ENCODE data around the gene MRPL23. TPM values are rescaled to one million over a fixed set of nuclear protein-coding genes. Genes with fewer than 3 reads are reported as not detected.

MRPL23 gene
- total RNA-seq, 1 experiment from 2014 or later: 232 TPM

DNA sequence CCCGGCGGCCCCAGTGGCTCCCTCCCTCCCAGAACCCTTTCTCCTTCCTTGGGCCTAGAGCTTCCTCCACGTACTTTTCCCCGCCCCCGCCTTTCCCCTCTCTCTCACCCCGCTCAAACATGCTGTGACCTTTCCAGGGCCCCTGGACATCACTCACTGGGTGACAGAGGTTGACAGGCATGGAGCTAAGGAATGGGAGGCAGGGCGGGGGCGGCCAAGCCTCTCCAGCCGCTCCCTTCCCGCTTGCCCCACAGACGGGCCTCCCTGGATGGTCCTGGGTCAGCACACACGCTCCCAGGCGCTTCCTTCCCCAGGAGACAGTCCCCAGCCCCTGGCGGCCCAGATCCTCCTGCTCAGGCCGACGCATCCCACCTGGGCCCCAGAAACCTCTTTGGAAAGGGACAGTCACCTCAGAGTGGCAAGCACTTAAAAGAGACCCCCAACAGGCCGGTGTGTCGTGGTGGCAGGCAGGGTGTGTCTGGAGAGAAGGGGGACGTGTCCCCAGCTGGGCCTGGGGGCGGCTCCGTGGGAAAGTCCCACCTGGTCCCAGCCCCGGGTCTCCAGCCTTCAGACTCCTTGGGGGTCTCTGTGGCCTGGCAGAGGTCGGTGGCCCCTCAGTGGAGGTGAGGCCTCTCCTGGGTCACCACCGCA is 41.7 kb downstream of the MRPL23 start:
- no peak overlapping the region for H3K4me2 ChIP-seq (ENCODE audit: low read length)
- H3K27me3 ChIP-seq (ENCODE audit: low read length): no peaks in the 10 kb centered on the region
- no peaks in the 10 kb centered on the region for H3F3A ChIP-seq (ENCODE audit: low read length, unreplicated experiment)
- intact Hi-C loops (cut with micrococcal nuclease): no loop called here
- ATAC-seq (no peak), DNase-seq (no peak)
- ChIA-PET CTCF (no interaction called here), POLR2A (ENCODE audit: unreplicated experiment) (no interaction called here)
- no peaks in the 10 kb centered on the region for H3K79me2 ChIP-seq (ENCODE audit: low read length)
- TF ChIP-seq EZH2phosphoT487 (IDR thresholded peaks at IDR 0.05; ENCODE audit: borderline replicate concordance, low read length): no peak
- H3K4me1 ChIP-seq (ENCODE audit: insufficient read depth, low read length): no peaks in the 10 kb centered on the region
- H3K36me3 ChIP-seq (ENCODE audit: low read depth, low read length): no peaks in the 10 kb centered on the region
- no peaks in the 10 kb centered on the region for H3K9me3 ChIP-seq (ENCODE audit: low read length)
- H3K9me2 ChIP-seq (replicated peaks; ENCODE audit: low read length): no peaks in the 10 kb centered on the region
- H3K27ac ChIP-seq (ENCODE audit: low read length): no peak overlapping the region
- H2AFZ ChIP-seq (ENCODE audit: low read length): no peak overlapping the region
- H4K20me1 ChIP-seq (ENCODE audit: low read length): no peaks in the 10 kb centered on the region
- H3K9ac ChIP-seq (ENCODE audit: low read length): no peak overlapping the region
- no TSS peak for BruUV-seq (replicated peaks)
- H3K4me3 ChIP-seq (ENCODE audit: low read length): no peak overlapping the region

DNA sequence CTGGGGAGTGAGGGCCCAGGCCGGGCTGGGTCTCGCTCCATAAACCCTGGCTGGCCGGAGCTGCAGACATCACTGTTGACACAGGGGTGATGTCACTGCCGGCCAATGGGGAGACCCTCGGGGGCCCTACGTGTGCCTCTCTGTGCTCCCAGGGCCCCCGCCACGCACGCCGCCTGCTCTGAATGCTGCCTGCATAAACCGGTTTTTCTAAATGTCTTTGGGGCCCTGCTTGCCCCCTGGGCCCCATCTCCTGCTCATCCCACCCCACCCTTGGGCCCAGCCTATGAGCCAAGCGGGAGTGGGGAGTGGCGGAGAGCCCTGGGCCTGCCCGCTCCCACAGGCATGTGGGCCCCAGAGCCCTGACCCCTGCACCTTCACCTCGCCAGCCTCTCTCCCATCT is 42.8 kb downstream of the MRPL23 start:
- Histone ChIP-seq H3K4me3 (ENCODE audit: low read length) (no peak overlapping the region), H3K4me1 (ENCODE audit: insufficient read depth, low read length) (no peaks in the 10 kb centered on the region), H3K27me3 (ENCODE audit: low read length) (no peaks in the 10 kb centered on the region), H4K20me1 (ENCODE audit: low read length) (no peaks in the 10 kb centered on the region), H3F3A (ENCODE audit: low read length, unreplicated experiment) (no peaks in the 10 kb centered on the region), H3K27ac (ENCODE audit: low read length) (no peak overlapping the region), H3K9ac (ENCODE audit: low read length) (no peak overlapping the region), H2AFZ (ENCODE audit: low read length) (no peak overlapping the region), H3K9me3 (ENCODE audit: low read length) (no peaks in the 10 kb centered on the region), H3K4me2 (ENCODE audit: low read length) (no peak overlapping the region), H3K79me2 (ENCODE audit: low read length) (no peaks in the 10 kb centered on the region), H3K9me2 (replicated peaks; ENCODE audit: low read length) (no peaks in the 10 kb centered on the region), H3K36me3 (ENCODE audit: low read depth, low read length) (no peaks in the 10 kb centered on the region)
- ChIA-PET CTCF (no interaction called here), POLR2A (ENCODE audit: unreplicated experiment) (no interaction called here)
- DNase-seq (no peak), ATAC-seq (no peak)
- no TSS peak for BruUV-seq (replicated peaks)
- no peak for TF ChIP-seq EZH2phosphoT487 (IDR thresholded peaks at IDR 0.05; ENCODE audit: borderline replicate concordance, low read length)
- TF ChIP-seq, protein P1, sequence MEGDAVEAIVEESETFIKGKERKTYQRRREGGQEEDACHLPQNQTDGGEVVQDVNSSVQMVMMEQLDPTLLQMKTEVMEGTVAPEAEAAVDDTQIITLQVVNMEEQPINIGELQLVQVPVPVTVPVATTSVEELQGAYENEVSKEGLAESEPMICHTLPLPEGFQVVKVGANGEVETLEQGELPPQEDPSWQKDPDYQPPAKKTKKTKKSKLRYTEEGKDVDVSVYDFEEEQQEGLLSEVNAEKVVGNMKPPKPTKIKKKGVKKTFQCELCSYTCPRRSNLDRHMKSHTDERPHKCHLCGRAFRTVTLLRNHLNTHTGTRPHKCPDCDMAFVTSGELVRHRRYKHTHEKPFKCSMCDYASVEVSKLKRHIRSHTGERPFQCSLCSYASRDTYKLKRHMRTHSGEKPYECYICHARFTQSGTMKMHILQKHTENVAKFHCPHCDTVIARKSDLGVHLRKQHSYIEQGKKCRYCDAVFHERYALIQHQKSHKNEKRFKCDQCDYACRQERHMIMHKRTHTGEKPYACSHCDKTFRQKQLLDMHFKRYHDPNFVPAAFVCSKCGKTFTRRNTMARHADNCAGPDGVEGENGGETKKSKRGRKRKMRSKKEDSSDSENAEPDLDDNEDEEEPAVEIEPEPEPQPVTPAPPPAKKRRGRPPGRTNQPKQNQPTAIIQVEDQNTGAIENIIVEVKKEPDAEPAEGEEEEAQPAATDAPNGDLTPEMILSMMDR (conservative IDR thresholded peaks at IDR 0.05; ENCODE audit: low read depth, low read length): no peak
- intact Hi-C loops (cut with micrococcal nuclease): no loop called here

DNA sequence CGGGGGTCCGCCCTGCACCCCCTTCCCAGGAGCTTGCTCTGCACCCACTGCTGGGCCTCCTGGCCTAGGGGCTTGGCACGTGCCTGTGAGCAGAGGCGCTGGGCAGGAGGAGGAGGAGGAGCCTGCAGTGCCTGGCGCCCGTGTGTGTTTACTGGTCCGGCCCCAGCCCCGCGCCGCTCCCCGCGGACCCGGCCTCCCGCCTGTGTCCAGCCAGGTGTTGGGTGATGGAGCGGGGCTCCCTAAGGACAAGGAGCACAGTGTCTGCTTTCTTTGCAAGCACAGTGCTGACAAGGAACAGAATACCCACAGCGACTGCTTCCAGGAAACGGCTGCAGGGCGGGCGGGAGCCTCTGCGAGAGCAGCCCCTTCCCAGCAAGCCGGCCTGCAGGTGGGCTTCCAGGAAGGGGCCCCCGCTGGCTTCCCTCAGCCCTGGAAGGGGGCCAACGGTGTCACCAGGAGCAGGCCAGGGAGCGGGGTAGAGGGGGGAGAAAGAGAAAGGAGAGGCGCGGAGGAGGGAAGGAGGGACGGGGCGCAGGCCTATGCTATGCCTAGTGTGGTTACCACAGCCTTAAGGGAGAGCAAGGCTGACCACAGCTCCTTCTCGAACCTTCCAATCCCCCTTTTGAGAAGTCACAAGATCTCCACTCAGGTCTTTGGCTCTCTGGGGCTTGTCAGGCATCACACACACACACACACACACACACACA is 43.9 kb downstream of the MRPL23 start:
- BruUV-seq (replicated peaks): no TSS peak
- H3F3A ChIP-seq (ENCODE audit: low read length, unreplicated experiment): no peaks in the 10 kb centered on the region
- ChIA-PET CTCF (no interaction called here), POLR2A (ENCODE audit: unreplicated experiment) (no interaction called here)
- H3K27ac ChIP-seq (ENCODE audit: low read length): no peak overlapping the region
- no peaks in the 10 kb centered on the region for H3K9me3 ChIP-seq (ENCODE audit: low read length)
- intact Hi-C loops (cut with micrococcal nuclease): no loop called here
- no peaks in the 10 kb centered on the region for H4K20me1 ChIP-seq (ENCODE audit: low read length)
- H3K9me2 ChIP-seq (replicated peaks; ENCODE audit: low read length): no peaks in the 10 kb centered on the region
- no peak overlapping the region for H3K9ac ChIP-seq (ENCODE audit: low read length)
- no peaks in the 10 kb centered on the region for H3K36me3 ChIP-seq (ENCODE audit: low read depth, low read length)
- H3K4me1 ChIP-seq (ENCODE audit: insufficient read depth, low read length): no peaks in the 10 kb centered on the region
- no peaks in the 10 kb centered on the region for H3K79me2 ChIP-seq (ENCODE audit: low read length)
- no peak for TF ChIP-seq EZH2 (IDR thresholded peaks at IDR 0.05; ENCODE audit: low read length, unreplicated experiment)
- TF ChIP-seq, protein P1 (conservative IDR thresholded peaks at IDR 0.05; ENCODE audit: low read depth, low read length): no peak
- no peak for TF ChIP-seq EZH2phosphoT487 (IDR thresholded peaks at IDR 0.05; ENCODE audit: borderline replicate concordance, low read length)
- ATAC-seq (no peak), DNase-seq (no peak)
- no peaks in the 10 kb centered on the region for H3K27me3 ChIP-seq (ENCODE audit: low read length)
- no peak overlapping the region for H3K4me3 ChIP-seq (ENCODE audit: low read length)
- no peak overlapping the region for H2AFZ ChIP-seq (ENCODE audit: low read length)
- no peak overlapping the region for H3K4me2 ChIP-seq (ENCODE audit: low read length)
